Activated naive CD4-positive, alpha-beta T cell treated with anti-CD3 and anti-CD28 coated beads, Interleukin-2, amount 50 U/mL, for 72 hours (primary cell): ENCODE results near the gene PGBD5. TPM values are rescaled to one million over a fixed set of nuclear protein-coding genes. Genes with fewer than 3 reads are reported as not detected.

Source experiments
- ATAC-seq, 2 donors: fragments of 150-1000 bp; cut with Tn5 transposase; 2 replicates each; pipeline ENCODE4 v1.10.0; 2021; ENCODE audit warnings: mild to moderate bottlenecking in 2 of 2, moderate library complexity in 2 of 2
- DNase-seq, 2 donors: peaks; one replicate each; pipeline ENCODE4 v3.0.0; 2021 to 2022; ENCODE audit warnings: low spot score in 2 of 2
- H3K27ac Mint-ChIP-seq, 2 donors: one replicate each; pipeline ENCODE4 v1.8.0; 2022; ENCODE audit warnings: mild to moderate bottlenecking in 2 of 2, mixed read lengths in 2 of 2
- H3K36me3 Mint-ChIP-seq, 2 donors: one replicate each; pipeline ENCODE4 v1.8.0; 2022; ENCODE audit warnings: mixed read lengths in 2 of 2
- H3K9me3 Mint-ChIP-seq, 2 donors: one replicate each; pipeline ENCODE4 v1.8.0; 2022; ENCODE audit warnings: mixed read lengths in 2 of 2
- total RNA-seq, 2 donors: library from RNA; stranded (reverse); gene quantifications; one replicate each; pipeline ENCODE4 v1.2.3, GENCODE V29; 2022

Gene PGBD5
- total RNA-seq, 2 donors from 2014 or later = 0.10 TPM; not detected in 1

DNA sequence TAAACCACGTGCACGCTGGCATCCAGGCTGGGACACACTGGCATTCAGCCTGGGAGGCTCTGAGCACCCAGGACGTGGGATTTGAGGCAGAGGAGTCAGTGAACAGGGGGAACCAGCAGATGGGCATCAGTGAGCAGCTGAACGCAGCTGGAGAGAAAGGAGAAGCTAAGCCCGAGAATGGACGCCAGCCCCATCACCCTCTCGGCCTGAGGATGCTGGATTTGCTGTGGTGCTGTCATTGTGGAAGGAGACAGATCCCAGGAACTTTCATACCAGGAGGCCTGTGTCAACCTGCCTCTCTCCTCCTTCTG lies 132.8 kb downstream of the PGBD5 start:
- Mint-ChIP-seq H3K9me3 (no peaks in the 10 kb centered on the region), H3K27ac (no peak overlapping the region), H3K36me3 (no peaks in the 10 kb centered on the region)
- DNase-seq = peak in 1 of 2 donors; percentile 44
- no peak for ATAC-seq

DNA sequence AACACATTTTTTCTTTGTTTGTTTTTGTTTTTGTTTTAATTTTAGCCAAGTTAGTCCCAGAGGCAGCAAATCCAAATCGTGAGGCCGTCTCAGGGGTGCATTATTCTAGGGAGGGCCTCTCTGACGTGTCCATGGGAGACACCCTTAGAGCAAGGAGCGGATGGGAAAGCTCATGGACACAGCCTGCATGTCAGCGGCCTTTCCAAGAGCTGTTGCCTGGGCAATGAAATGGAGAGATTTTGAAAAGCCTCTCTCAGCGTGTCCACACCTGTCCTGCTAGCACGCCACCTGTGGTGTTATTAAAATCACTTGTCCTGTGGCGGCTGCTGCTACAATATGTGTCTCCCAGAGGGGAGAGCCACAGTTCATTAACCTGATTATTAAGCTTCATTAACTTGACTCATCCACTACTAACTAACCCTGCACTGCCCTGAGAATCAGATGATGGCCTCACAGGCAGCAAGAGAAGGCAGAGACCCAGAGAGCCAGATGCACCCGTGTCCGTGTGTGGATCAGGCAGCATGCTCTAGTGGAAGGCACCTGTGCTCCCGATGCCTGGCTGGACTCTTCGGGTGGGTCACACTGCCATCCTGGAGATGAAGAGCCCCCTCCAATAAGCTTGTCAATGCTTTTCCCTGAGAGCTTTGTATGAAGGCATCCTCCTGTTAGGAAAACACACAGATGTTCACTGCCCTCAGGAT lies 133.3 kb downstream of the PGBD5 start:
- no peaks in the 10 kb centered on the region for H3K36me3 Mint-ChIP-seq
- H3K27ac Mint-ChIP-seq = no peak overlapping the region
- peak in 1 of 2 donors; percentile 40 for DNase-seq
- H3K9me3 Mint-ChIP-seq = no peaks in the 10 kb centered on the region
- no peak for ATAC-seq

DNA sequence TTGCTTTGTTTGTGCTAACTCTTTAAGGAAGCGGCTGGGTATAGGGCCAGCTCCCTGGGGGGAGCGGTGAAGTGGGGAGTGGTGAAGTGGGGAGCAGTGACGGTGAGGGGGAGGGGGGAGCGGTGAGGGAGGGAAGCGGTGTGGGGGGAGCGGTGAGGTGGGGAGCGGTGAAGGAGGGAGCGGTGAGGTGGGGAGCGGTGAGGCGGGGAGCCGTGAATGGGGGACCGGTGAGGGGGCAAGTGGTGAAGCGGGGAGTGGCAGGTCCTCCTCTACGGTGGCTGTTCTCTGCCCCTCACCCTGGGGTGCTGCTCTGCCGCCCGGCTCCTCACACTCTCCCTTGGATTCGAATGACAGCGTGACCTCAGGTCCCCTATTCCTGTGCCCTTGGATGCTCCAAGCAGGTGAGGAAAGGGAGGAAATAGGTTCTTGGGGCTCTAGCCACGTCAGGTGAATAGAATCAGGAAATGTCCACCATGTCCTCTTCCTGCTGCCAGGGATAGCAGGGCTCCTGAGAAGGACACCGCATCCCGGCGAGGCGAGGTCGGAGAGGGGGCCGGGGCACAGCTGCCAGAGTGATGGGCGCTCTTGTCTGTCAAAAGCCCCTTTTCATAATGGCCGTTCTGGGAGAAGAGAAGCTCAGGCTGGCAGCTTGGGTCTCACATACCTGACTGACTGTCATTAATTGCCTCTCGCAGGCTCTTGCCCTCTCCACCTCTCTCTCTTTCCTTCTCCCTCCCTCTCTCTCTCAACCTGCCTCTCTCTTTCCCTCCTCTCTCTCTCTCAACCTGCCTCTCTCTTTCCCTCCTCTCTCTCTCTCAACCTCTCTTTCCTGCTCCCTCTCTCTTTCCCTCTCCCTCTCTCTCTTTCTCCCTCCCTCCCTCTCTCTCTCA lies 134.2 kb downstream of the PGBD5 start:
- H3K36me3 Mint-ChIP-seq = no peaks in the 10 kb centered on the region
- DNase-seq = peak in 1 of 2 donors; percentile 35
- no peak for ATAC-seq
- peak overlapping the region in 1 of 2 donors; percentile 87 for H3K27ac Mint-ChIP-seq
- H3K9me3 Mint-ChIP-seq = no peaks in the 10 kb centered on the region

DNA sequence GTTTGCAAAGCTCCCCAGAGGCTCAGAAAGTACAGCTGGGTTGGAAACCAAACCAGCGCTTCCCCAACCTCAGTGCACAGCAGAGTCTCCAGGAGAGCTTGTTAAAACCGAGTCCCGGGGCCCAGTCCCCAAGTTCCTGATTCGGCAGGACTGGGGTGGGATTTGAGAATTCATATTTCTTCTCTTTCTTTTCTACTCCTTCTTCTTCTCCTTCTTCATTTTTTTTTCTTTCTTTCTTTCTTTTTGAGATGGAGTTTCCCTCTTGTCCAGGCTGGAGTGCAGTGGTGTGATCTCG lies 136.8 kb downstream of the PGBD5 start:
- no peak for ATAC-seq
- H3K36me3 Mint-ChIP-seq = no peaks in the 10 kb centered on the region

DNA sequence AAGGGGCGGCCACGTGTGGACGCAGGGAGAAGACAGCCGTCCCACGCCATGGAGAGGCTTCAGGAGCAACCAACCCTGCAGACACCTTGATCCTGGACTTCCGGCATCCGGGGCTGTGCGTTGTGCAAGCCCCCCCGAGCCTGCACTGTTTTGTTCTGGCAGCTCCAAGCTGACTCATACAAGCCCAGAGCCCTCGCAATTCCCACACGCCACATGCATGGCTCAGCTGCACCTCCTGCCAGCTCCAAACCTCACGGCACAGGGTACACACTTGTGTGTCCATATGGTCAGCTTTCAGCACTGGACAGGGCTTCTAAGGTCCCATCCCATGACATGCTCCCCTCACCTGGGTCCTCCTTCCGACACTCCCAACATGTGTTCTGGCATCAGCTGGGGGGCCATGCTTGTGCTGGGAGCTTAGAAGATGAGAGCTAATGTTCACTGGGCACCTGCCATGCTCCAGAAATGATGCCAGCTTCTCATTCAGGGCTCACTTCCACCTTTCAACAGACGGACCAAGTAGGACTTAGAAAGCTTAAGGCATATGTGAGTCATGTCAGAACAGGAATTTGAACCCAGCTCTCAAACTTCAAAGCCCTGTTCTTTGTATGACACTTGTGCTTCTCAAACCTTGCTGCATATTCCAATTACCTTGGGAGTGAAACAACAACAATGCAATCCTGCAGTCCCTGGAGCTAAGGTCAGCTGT lies 137.3 kb downstream of the PGBD5 start:
- no peak overlapping the region for H3K27ac Mint-ChIP-seq
- no peaks in the 10 kb centered on the region for H3K36me3 Mint-ChIP-seq
- no peaks in the 10 kb centered on the region for H3K9me3 Mint-ChIP-seq
- ATAC-seq (no peak), DNase-seq (no peak)

More for the DNA sequence above, 136.8 kb downstream of the PGBD5 start:
- no peaks in the 10 kb centered on the region for H3K9me3 Mint-ChIP-seq
- DNase-seq = no peak
- H3K27ac Mint-ChIP-seq = no peak overlapping the region

DNA sequence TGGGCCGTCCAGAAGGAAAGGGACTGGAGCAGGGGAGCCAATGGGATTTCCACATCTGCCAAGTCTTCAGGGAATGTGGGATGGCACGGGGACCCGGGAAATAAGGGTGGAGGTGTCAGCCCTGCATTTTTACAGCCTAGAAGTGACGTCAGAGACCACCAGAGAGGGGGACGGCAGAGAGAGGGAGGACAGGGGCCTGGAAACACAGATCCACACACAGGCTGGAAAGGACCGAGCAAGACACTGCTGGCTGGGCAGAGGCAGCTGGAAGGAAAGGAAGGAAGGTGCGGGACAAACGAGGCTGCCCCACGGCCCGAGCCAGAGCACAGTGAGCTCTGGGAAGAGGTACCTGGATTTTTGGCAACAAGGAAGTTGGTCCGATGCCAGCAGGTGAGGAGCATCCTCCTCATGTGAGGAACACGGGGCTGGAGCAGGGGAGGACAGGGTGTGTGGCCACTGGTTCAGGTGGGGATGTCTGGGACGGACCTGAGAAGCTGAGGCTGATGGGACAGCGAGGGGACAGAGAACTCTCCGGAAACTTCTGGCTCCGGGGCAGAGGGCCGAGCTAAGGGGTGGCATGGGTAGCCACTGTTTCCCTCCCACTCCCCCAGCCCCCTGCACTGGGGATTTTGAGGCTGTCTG lies 138.3 kb downstream of the PGBD5 start:
- H3K27ac Mint-ChIP-seq = peak overlapping the region; percentile 50 to 53
- ATAC-seq = peak in 1 of 2 donors; percentile 18
- no peak for DNase-seq
- no peaks in the 10 kb centered on the region for H3K9me3 Mint-ChIP-seq
- H3K36me3 Mint-ChIP-seq = no peaks in the 10 kb centered on the region

DNA sequence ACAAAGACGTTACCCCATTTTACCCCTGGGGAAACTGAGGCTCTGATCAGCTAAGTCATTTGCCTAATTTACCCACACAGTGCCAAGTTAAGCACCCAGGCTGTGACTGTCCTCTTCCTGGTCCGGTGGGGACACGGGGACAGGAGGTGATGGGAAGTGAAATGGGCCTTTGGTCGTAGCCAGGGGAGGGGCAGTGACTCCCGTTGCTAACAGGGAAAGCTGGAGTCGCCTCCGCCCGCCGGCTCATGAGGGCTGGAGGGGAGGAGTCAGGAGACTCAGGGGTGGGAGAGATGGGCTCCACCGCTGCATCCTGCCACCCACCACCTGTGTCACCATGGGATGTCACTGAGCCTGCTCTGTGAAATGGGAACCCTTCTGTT lies 139.3 kb downstream of the PGBD5 start:
- DNase-seq = no peak

DNA sequence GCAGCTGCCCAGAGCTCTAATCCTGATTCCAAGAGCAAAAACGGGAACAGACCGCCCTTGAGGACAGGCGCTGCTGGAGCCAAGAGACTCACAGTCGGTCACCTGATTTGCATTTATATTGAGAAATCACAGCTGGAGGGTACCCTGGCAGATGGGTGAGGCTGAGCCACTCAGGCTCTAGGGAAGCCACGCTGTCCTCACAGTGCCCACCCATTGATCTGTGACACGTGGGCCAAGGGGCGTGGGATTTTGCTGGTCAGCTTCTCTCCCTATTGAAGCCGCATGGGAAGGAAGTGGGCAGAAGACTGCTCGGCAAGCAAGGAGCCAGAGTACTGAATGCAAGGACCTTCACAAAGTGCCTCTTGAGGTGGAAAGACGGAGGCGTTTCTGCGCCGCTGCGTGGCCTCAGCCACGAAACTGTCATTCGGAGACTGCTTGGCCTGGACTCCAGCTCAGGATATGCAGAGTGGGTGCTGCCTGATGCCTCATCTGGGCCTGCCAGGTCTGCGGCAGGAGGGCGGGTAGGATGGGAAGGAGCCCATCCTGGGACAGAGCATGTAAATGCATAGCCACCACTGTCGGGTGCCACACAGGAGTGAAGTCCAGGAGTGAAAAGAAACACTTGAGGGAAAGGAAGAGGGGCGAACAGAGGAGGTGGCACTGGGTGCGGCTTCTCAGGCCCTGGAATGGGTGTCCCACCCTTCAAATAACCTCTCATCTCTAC lies 139.8 kb downstream of the PGBD5 start:
- H3K36me3 Mint-ChIP-seq = no peaks in the 10 kb centered on the region
- H3K27ac Mint-ChIP-seq = peak overlapping the region; percentile 48 to 79
- ATAC-seq (no peak), DNase-seq (no peak)
- H3K9me3 Mint-ChIP-seq = no peaks in the 10 kb centered on the region

More for the DNA sequence above, 139.3 kb downstream of the PGBD5 start:
- H3K27ac Mint-ChIP-seq = peak overlapping the region in 1 of 2 donors; percentile 50
- no peaks in the 10 kb centered on the region for H3K9me3 Mint-ChIP-seq
- ATAC-seq = no peak
- H3K36me3 Mint-ChIP-seq = no peaks in the 10 kb centered on the region

DNA sequence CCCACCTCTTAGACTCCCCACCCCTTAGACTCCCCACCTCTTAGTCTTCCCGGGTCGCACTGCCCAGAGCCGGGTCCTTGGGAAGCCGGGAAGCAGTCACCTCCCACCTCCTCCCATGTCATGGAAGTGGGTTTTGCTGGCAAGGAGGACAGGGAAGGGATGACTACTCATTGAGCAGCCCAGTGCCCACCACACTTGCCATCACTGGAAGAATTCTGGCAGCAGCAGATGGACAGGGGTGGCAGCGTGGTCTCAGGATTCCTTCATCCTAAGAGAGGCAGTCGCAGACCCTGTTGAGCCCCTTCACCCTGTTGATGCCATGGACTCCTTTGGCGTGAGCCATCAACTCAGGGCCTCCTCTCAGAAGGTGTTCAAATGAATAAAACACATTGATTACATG lies 140.8 kb downstream of the PGBD5 start:
- Mint-ChIP-seq H3K27ac (no peak overlapping the region), H3K9me3 (no peaks in the 10 kb centered on the region), H3K36me3 (no peaks in the 10 kb centered on the region)
- ATAC-seq (no peak), DNase-seq (no peak)

DNA sequence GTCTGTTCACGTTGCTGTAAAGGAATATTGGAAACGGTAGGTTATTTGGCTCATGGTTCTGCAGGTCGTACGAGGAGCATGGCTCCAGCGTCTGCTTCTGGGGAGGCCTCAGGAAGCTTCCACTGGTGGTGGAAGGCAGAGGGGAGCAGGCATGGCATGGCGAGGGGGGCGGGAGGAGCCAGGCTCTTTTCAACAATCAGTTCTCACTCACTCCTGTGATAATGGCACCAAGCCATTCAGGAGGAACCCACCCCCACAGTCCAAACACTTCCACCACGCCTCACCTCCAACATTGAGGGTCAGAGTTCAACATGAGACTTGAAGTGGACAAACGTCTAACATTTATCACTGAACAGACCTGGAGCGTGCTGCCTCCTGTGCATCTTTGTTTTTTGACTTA lies 141.2 kb downstream of the PGBD5 start:
- H3K27ac Mint-ChIP-seq = no peak overlapping the region
- no peaks in the 10 kb centered on the region for H3K9me3 Mint-ChIP-seq
- peak in 1 of 2 donors; percentile 34 for DNase-seq
- H3K36me3 Mint-ChIP-seq = no peaks in the 10 kb centered on the region
- no peak for ATAC-seq

DNA sequence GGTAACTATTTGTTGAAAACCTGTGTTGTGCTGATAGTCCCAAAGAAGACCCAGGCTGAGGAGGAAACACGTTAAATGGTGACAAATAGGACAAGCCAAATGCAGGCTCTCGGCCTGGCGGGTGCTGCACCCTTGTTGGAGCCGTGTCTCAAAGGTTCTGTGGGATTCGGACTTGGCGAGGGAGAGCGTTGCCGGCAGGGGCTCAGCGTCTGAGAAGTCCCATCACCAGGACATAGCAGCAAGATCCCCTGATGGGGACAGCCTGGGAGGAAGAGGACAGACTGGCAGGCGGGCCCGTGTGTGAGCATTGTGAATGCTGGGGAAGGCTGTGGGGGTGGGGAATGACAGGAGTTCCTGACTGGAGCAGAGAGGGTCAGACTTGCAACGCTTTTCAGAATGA lies 142.5 kb downstream of the PGBD5 start:
- Mint-ChIP-seq H3K36me3 (no peaks in the 10 kb centered on the region), H3K27ac (peak overlapping the region in 1 of 2 donors; percentile 29), H3K9me3 (no peaks in the 10 kb centered on the region)
- ATAC-seq (no peak), DNase-seq (peak in 1 of 2 donors; percentile 25)

DNA sequence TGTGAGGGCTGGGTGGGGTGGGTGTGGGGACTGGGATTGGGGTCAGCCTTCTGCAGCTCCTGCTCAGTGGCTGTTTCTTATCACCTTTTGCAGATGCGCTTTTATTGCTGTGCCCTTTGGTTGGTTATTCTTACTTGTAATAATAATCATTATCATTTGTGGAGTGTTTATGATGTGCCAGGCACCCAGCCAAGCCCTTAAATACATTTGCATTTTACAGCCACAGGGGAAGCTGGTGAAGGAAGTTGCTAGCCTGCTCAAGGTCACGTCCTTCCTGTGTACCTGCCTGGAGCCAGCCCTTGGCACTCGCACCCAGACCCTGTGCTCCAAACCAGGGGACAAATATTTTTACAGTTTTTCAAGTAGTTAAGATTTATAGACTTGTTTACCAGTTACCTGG lies 144.0 kb downstream of the PGBD5 start:
- no peak for ATAC-seq
- Mint-ChIP-seq H3K36me3 (peaks cover 0 to 5% of the 10 kb centered on the region in 2 donors), H3K9me3 (no peaks in the 10 kb centered on the region), H3K27ac (peak overlapping the region in 1 of 2 donors; percentile 50)
- DNase-seq = peak in 1 of 2 donors; percentile 40

DNA sequence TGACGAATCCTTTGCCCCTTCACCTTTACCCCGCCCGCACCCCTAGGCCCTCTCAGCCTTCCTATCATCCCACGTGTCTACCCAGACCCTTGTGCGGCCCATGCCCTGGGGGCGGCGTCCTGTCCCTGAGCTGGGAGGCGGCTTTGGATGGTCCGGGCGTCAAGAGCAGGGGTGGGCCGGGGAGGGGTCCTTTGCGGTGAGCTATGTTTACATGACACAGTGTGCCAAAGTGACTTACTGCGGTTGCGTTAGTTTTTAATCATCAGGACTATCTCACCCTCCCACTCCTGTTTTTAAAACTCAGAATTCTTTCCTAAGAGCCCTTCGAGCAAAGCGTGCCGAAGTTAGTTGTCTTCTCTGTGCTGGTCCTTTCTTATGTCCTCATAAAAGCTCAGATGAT lies 144.6 kb downstream of the PGBD5 start:
- DNase-seq = no peak
- H3K36me3 Mint-ChIP-seq = peaks cover 0 to 11% of the 10 kb centered on the region in 2 donors
- H3K9me3 Mint-ChIP-seq = no peaks in the 10 kb centered on the region
- H3K27ac Mint-ChIP-seq = peak overlapping the region in 1 of 2 donors; percentile 72
- ATAC-seq = peak; percentile 17 to 38

DNA sequence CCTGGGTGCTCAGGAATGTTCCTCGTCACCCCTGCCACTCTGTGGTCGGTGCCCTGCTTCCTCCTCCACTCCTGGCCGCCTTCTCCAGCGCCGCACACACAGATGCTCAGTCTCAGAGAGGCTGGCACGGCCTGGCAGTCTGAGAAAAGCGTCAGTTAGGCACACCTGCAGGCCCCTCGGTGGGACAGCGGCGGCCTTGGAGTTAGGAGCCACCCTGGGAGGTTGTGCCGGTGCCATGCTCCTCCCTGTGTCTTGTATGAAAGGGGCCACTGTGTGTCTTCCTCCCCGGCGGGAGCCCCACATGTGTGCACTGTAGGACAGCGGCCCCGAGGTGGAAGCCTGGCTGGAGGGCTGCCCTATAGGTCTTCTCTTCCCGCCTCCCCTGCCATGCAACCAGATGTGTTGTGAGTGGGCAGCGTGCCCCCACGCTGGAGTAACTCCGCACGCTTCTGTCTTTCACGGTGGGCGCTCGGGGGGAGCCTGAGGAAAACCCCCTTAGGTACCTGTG lies 145.2 kb downstream of the PGBD5 start:
- ATAC-seq (peak in 1 of 2 donors; percentile 15), DNase-seq (peak in 1 of 2 donors; percentile 35)
- Mint-ChIP-seq H3K9me3 (no peaks in the 10 kb centered on the region), H3K36me3 (peaks cover 0 to 13% of the 10 kb centered on the region in 2 donors), H3K27ac (no peak overlapping the region)

DNA sequence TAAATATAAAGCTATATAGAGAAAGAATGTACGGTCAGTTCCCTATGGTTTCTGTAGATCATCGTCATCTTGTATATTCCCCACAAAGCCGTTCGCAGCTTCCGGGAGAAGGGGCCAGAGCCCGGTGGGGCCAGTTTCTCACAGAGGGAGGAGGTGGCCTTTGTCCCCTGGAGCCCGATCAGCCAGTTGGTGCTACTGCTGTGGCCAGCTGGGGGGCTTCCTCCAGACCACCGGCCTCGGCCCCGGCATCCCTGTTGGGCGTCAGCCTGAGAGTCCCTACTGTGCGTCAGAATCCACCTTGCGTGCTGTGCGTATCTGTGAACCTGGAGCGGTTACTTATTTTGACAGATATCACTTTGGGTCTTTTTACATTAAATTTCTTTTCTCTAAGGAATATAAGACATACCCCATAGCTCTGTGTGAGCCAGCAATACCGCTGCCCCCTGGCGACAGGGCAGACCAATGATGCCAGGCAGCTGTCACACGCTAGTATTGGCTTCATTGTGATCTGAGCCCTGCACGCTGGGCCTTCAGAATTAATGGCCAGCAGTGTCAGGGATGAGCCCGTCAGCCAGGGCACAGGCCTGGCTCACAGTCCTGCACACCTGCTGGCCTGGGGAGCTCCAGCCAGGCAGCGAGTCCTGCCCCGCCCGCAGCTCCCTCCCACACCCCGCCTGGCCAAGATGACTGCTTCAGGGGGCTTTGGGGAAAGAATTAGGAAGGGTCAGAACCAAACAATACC lies 145.9 kb downstream of the PGBD5 start:
- DNase-seq (peak in 1 of 2 donors; percentile 42), ATAC-seq (no peak)
- no peaks in the 10 kb centered on the region for H3K9me3 Mint-ChIP-seq
- H3K27ac Mint-ChIP-seq = peak overlapping the region in 1 of 2 donors; percentile 90
- H3K36me3 Mint-ChIP-seq = peaks cover 0 to 13% of the 10 kb centered on the region in 2 donors
